ENCODE results near the gene LPP. TPM values are rescaled to one million over a fixed set of nuclear protein-coding genes. Genes with fewer than 3 reads are reported as not detected.

The LPP gene
- total RNA-seq, 1 donor from 2014 or later = 93.9 TPM

DNA sequence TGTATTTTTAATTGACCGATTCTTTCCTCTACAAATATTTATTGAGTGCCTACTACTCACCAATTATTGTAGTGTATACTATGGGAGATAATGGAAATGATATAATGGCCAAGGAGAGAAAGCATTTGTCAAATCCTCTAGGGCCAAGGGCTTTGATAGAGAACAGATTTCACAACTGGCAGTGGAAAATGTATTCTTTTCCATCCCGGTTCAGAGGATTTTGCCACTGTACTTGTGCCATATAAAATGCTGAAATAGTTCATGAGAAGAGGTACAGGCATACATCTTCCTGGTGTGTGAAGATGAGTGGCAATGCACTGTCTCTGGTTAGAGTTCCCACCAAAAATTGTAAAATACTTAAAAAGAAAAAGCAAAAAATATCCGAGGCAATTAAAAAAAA is 566.3 kb downstream of the LPP start:
- no peak for DNase-seq (ENCODE audit: low read depth)
- H3K4me3 ChIP-seq (ENCODE audit: low read depth, low read length) = no peak overlapping the region
- TF ChIP-seq CTCF (conservative IDR thresholded peaks at IDR 0.05; ENCODE audit: low read depth, low read length) = no peak

DNA sequence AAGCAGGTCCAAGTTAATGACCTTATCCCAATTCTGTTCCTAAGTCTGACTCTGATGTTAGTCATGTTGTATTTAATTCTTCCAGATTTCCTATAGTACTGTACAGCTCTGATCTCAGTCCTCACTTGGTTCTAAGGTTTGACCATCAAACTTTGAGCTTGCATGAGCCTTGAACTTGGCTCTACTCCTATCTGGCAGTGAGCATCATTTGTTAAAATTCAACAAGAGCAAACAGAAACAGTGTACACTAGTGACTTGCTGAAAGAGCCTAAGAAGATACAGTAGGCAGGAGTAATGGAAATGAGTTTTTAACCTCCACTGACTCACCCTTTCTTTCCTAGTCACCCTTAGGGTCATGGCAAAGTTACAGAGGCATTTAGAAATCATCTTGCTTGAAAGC is 566.7 kb downstream of the LPP start:
- peak; percentile 40 for DNase-seq (ENCODE audit: low read depth)
- TF ChIP-seq CTCF (conservative IDR thresholded peaks at IDR 0.05; ENCODE audit: low read depth, low read length) = no peak
- no peak overlapping the region for H3K4me3 ChIP-seq (ENCODE audit: low read depth, low read length)

DNA sequence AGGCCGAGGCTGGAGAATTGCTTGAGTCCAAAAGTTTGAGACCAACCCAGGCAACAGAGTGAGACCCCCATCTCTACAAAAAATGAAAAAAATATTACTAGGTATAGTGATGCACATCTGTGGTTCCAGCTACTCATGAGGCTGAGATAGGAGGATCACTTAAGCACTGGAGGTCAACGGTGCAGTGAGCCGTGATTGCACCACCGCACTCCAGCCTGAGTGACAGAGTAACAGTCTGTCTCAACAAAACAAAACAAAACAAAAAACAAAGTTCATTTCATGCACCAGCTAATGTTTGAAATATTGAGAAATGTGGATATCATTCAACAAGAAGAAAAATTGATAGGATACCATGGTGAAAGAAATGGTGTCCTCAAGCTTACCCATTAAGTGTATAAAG is 567.4 kb downstream of the LPP start:
- TF ChIP-seq CTCF (conservative IDR thresholded peaks at IDR 0.05; ENCODE audit: low read depth, low read length) = no peak
- no peak overlapping the region for H3K4me3 ChIP-seq (ENCODE audit: low read depth, low read length)
- DNase-seq (ENCODE audit: low read depth) = no peak

DNA sequence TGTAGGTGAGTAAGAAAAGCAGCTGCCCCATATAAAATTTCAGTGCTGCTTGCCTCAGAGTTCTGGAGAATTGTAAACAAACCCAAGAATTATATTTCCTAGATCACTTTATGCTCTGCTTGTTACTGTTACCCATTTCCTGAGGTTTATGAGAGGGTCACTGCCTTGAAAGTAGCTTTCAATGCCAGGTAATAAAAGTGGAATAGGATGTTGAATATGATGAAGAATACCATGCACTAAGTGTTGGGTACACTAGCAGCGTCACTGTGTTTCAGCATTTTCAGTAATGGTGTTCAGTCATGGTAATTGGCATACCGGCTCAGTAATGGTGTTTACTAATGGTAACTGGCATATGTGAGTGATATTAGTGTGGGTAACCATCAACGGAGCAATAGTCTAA is 568.0 kb downstream of the LPP start:
- no peak for TF ChIP-seq CTCF (conservative IDR thresholded peaks at IDR 0.05; ENCODE audit: low read depth, low read length)
- DNase-seq (ENCODE audit: low read depth) = no peak
- H3K4me3 ChIP-seq (ENCODE audit: low read depth, low read length) = no peak overlapping the region

DNA sequence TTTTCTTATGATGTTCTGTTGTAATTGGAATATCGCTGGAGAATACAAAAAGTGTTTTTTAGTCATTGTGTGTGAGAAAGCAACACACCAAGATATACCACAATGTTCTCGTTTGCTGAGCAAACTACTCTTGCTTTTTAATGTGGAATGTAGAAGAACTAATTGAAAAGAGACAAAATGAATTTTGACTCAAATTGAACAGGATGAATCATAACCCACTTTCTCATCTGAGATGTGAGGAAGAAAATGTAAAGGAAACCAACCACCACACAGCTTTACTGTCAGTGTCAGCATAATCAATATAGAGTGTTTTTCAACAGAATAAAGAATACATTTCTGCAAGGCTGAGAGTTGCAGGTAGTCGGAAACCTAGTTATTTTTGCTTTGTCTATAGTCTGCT is 569.0 kb downstream of the LPP start:
- no peak for TF ChIP-seq CTCF (conservative IDR thresholded peaks at IDR 0.05; ENCODE audit: low read depth, low read length)
- H3K4me3 ChIP-seq (ENCODE audit: low read depth, low read length) = no peak overlapping the region
- DNase-seq (ENCODE audit: low read depth) = no peak

DNA sequence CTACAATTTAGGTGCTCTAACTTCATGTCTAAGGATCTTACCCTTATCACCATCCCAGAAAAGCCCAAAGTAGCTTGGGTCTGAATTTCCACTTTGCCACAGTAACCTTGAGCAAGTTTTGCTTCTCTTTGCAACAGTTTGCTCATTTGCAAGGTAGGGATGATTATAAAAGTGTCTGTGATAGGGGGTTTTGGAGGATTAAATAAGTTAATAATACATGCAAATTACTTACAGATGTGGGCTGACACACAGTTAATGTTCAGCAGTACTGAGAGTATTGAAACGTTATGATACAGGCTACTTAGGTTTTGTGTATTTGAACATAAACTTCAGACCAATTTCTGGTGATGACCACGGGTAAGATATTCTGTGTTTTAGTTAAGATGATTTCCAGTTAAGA is 573.1 kb downstream of the LPP start:
- H3K4me3 ChIP-seq (ENCODE audit: low read depth, low read length) = no peak overlapping the region
- no peak for DNase-seq (ENCODE audit: low read depth)
- no peak for TF ChIP-seq CTCF (conservative IDR thresholded peaks at IDR 0.05; ENCODE audit: low read depth, low read length)

GRCh38 chr3:188728371-188728896 is 574.5 kb downstream of the LPP start:
- TF ChIP-seq CTCF (conservative IDR thresholded peaks at IDR 0.05; ENCODE audit: low read depth, low read length) = no peak
- no peak overlapping the region for H3K4me3 ChIP-seq (ENCODE audit: low read depth, low read length)
- DNase-seq (ENCODE audit: low read depth) = no peak
